WTC11 (cell line): ENCODE measurements around the gene SYCE3. TPM values are rescaled to one million over a fixed set of nuclear protein-coding genes. Genes with fewer than 3 reads are reported as not detected.

Experiments used
- ATF1 ChIP-seq: sonication (generic); formaldehyde crosslinking; IDR thresholded peaks from 2 replicates; pipeline ENCODE4 v1.8.1; 2023; ENCODE audit warnings: mild to moderate bottlenecking, moderate library complexity, missing genetic modification reagents
- CBFB ChIP-seq: sonication (generic); formaldehyde crosslinking; IDR thresholded peaks from 2 replicates; pipeline ENCODE4 v1.8.1; 2022; ENCODE audit warnings: mild to moderate bottlenecking, low read depth, missing genetic modification reagents
- ELF4 ChIP-seq: sonication (generic); formaldehyde crosslinking; IDR thresholded peaks from 2 replicates; pipeline ENCODE4 v1.8.1; 2022; ENCODE audit warnings: low read depth, mild to moderate bottlenecking, moderate library complexity, missing genetic modification reagents
- ESRRA ChIP-seq: sonication (generic); formaldehyde crosslinking; IDR thresholded peaks from 2 replicates; pipeline ENCODE4 v1.8.1; 2022; ENCODE audit warnings: mild to moderate bottlenecking, missing genetic modification reagents, borderline replicate concordance
- ETV6 ChIP-seq: sonication (generic); formaldehyde crosslinking; IDR thresholded peaks from 2 replicates; pipeline ENCODE4 v1.8.1; 2022; ENCODE audit warnings: mild to moderate bottlenecking, missing genetic modification reagents
- MXD4 ChIP-seq: fragments of 250-450 bp; sonication (Bioruptor Pico); IDR thresholded peaks from 2 replicates; pipeline ENCODE4 v1.8.0; 2021; ENCODE audit warnings: mild to moderate bottlenecking, moderate library complexity, borderline replicate concordance
- NFE2L1 ChIP-seq: sonication (generic); formaldehyde crosslinking; IDR thresholded peaks from 2 replicates; pipeline ENCODE4 v1.8.1; 2023; ENCODE audit warnings: missing genetic modification reagents
- NFYB ChIP-seq: sonication (generic); formaldehyde crosslinking; conservative IDR thresholded peaks from 2 replicates; pipeline ENCODE4 v1.8.0; 2022; ENCODE audit warnings: low read depth, missing genetic modification reagents
- NR1H2 ChIP-seq: sonication (generic); formaldehyde crosslinking; IDR thresholded peaks from 2 replicates; pipeline ENCODE4 v1.9.0; 2021; ENCODE audit warnings: mild to moderate bottlenecking, moderate library complexity, missing genetic modification reagents
- SMAD4 ChIP-seq: sonication (generic); formaldehyde crosslinking; IDR thresholded peaks from 2 replicates; pipeline ENCODE4 v1.8.0; 2022; ENCODE audit warnings: mild to moderate bottlenecking, missing genetic modification reagents
- SOX15 ChIP-seq: fragments of 250-450 bp; sonication (Bioruptor Pico); IDR thresholded peaks from 2 replicates; pipeline ENCODE4 v1.9.0; 2021; ENCODE audit warnings: mild to moderate bottlenecking
- ZNF138 ChIP-seq: sonication (generic); formaldehyde crosslinking; conservative IDR thresholded peaks from 2 replicates; pipeline ENCODE4 v1.8.1; 2022; ENCODE audit warnings: mild to moderate bottlenecking, moderate library complexity, missing genetic modification reagents
- ZNF219 ChIP-seq: sonication (generic); formaldehyde crosslinking; IDR thresholded peaks from 2 replicates; pipeline ENCODE4 v1.8.0; 2023; ENCODE audit warnings: missing genetic modification reagents, mild to moderate bottlenecking, borderline replicate concordance
- ZNF317 ChIP-seq: sonication (generic); formaldehyde crosslinking; IDR thresholded peaks from 2 replicates; pipeline ENCODE4 v1.8.1; 2023; ENCODE audit warnings: low read depth, mild to moderate bottlenecking, moderate library complexity, missing genetic modification reagents, borderline replicate concordance
- total RNA-seq: library from RNA; stranded (reverse); gene quantifications from 3 replicates; pipeline ENCODE4 v1.2.3, GENCODE V29; 2021
- TF ChIP-seq, protein P1 (sequence below): fragments of 250-450 bp; sonication (Bioruptor Pico); IDR thresholded peaks from 2 replicates; pipeline ENCODE4 v1.8.0; 2021; ENCODE audit warnings: mild to moderate bottlenecking
- TF ChIP-seq, protein P2 (sequence below): fragments of 200-600 bp; IDR thresholded peaks from 2 replicates; pipeline ENCODE4 v1.8.0; 2022; ENCODE audit warnings: antibody characterized with exemption
- TF ChIP-seq, protein P3 (sequence below): sonication (generic); formaldehyde crosslinking; IDR thresholded peaks from 2 replicates; pipeline ENCODE4 v1.8.1; 2023; ENCODE audit warnings: mild to moderate bottlenecking, missing genetic modification reagents, moderate library complexity
- TF ChIP-seq, protein P4 (sequence below): sonication (generic); formaldehyde crosslinking; IDR thresholded peaks from 2 replicates; pipeline ENCODE4 v1.8.1; 2022; ENCODE audit warnings: mild to moderate bottlenecking, missing genetic modification reagents, moderate library complexity, borderline replicate concordance
- TF ChIP-seq, protein P5 (sequence below): sonication (generic); formaldehyde crosslinking; IDR thresholded peaks from 2 replicates; pipeline ENCODE4 v1.8.1; 2023; ENCODE audit warnings: mild to moderate bottlenecking, missing genetic modification reagents, borderline replicate concordance
- TF ChIP-seq, protein P6 (sequence below): sonication (generic); formaldehyde crosslinking; conservative IDR thresholded peaks from 2 replicates; pipeline ENCODE4 v1.8.1; 2023; ENCODE audit warnings: mild to moderate bottlenecking, low read depth, missing genetic modification reagents, moderate library complexity
- TF ChIP-seq, protein P7 (sequence below): fragments of 250-450 bp; sonication (Bioruptor Pico); IDR thresholded peaks from 2 replicates; pipeline ENCODE4 v2.1.2; 2022; ENCODE audit warnings: mild to moderate bottlenecking, moderate library complexity

SYCE3 gene
- total RNA-seq, 1 experiment from 2014 or later: 0.46 TPM

DNA sequence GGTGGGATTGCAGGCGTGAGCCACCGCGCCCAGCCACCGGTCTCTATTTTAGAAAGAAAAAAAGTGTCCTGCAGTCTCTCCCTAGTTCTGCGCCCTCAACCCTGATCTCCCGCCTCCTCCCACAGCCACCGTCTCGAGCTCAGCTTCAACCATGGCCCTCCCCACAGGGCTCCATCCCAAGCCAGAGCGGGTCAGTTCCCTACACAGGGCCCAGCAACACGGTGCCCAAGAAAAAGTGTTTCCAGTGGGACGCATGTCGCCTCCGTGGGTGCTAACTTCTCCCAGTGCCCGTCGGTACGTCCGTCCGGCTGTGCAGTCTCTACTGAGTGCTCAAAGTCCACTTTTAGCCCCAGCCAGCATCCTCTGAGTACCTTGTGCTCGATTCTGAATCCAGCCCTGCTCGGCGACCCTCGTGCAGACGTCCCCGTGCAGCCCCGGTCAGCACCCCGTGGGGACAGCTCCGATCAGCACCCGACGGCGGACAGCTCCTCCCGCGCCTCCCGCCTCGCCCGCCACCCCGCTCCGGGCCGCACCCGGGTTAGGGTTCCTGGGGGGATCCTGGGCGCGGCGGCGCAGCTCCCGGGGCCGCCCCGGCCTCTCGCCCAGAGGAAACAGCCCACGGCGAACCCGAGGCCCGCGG, 37.2 kb upstream of the SYCE3 start (continued):
- TF ChIP-seq, protein P1, sequence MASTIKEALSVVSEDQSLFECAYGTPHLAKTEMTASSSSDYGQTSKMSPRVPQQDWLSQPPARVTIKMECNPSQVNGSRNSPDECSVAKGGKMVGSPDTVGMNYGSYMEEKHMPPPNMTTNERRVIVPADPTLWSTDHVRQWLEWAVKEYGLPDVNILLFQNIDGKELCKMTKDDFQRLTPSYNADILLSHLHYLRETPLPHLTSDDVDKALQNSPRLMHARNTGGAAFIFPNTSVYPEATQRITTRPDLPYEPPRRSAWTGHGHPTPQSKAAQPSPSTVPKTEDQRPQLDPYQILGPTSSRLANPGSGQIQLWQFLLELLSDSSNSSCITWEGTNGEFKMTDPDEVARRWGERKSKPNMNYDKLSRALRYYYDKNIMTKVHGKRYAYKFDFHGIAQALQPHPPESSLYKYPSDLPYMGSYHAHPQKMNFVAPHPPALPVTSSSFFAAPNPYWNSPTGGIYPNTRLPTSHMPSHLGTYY (CRISPR knock-in tag): peak; percentile 78; the same call in 1 of the 2 replicates
- TF ChIP-seq, protein P2, sequence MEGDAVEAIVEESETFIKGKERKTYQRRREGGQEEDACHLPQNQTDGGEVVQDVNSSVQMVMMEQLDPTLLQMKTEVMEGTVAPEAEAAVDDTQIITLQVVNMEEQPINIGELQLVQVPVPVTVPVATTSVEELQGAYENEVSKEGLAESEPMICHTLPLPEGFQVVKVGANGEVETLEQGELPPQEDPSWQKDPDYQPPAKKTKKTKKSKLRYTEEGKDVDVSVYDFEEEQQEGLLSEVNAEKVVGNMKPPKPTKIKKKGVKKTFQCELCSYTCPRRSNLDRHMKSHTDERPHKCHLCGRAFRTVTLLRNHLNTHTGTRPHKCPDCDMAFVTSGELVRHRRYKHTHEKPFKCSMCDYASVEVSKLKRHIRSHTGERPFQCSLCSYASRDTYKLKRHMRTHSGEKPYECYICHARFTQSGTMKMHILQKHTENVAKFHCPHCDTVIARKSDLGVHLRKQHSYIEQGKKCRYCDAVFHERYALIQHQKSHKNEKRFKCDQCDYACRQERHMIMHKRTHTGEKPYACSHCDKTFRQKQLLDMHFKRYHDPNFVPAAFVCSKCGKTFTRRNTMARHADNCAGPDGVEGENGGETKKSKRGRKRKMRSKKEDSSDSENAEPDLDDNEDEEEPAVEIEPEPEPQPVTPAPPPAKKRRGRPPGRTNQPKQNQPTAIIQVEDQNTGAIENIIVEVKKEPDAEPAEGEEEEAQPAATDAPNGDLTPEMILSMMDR: no peak
- TF ChIP-seq, protein P3, sequence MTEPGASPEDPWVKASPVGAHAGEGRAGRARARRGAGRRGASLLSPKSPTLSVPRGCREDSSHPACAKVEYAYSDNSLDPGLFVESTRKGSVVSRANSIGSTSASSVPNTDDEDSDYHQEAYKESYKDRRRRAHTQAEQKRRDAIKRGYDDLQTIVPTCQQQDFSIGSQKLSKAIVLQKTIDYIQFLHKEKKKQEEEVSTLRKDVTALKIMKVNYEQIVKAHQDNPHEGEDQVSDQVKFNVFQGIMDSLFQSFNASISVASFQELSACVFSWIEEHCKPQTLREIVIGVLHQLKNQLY (CRISPR knock-in tag): peak; percentile 96; the same call in 1 of the 2 replicates
- TF ChIP-seq, protein P4, sequence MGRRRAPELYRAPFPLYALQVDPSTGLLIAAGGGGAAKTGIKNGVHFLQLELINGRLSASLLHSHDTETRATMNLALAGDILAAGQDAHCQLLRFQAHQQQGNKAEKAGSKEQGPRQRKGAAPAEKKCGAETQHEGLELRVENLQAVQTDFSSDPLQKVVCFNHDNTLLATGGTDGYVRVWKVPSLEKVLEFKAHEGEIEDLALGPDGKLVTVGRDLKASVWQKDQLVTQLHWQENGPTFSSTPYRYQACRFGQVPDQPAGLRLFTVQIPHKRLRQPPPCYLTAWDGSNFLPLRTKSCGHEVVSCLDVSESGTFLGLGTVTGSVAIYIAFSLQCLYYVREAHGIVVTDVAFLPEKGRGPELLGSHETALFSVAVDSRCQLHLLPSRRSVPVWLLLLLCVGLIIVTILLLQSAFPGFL (CRISPR knock-in tag): peak; percentile 99
- TF ChIP-seq ZNF138 (CRISPR knock-in tag) (0 out of 2 replicates have a peak, but pooled peaks have one; percentile 35), ELF4 (CRISPR knock-in tag) (peak; percentile 99), ZNF219 (CRISPR knock-in tag) (peak; percentile 99), NFE2L1 (CRISPR knock-in tag) (peak; percentile 96), ESRRA (peak; percentile 99), NFYB (peak; percentile 71), ATF1 (CRISPR knock-in tag) (peak; percentile 88; the same call in 1 of the 2 replicates), SMAD4 (CRISPR knock-in tag) (peak; percentile 98), SOX15 (CRISPR knock-in tag) (no peak), ZNF317 (CRISPR knock-in tag) (peak; percentile 84), MXD4 (CRISPR knock-in tag) (no peak), CBFB (peak; percentile 92; the same call in 1 of the 2 replicates), ETV6 (CRISPR knock-in tag) (peak; percentile 96), NR1H2 (CRISPR knock-in tag) (peak; percentile 94)
- TF ChIP-seq, protein P5, sequence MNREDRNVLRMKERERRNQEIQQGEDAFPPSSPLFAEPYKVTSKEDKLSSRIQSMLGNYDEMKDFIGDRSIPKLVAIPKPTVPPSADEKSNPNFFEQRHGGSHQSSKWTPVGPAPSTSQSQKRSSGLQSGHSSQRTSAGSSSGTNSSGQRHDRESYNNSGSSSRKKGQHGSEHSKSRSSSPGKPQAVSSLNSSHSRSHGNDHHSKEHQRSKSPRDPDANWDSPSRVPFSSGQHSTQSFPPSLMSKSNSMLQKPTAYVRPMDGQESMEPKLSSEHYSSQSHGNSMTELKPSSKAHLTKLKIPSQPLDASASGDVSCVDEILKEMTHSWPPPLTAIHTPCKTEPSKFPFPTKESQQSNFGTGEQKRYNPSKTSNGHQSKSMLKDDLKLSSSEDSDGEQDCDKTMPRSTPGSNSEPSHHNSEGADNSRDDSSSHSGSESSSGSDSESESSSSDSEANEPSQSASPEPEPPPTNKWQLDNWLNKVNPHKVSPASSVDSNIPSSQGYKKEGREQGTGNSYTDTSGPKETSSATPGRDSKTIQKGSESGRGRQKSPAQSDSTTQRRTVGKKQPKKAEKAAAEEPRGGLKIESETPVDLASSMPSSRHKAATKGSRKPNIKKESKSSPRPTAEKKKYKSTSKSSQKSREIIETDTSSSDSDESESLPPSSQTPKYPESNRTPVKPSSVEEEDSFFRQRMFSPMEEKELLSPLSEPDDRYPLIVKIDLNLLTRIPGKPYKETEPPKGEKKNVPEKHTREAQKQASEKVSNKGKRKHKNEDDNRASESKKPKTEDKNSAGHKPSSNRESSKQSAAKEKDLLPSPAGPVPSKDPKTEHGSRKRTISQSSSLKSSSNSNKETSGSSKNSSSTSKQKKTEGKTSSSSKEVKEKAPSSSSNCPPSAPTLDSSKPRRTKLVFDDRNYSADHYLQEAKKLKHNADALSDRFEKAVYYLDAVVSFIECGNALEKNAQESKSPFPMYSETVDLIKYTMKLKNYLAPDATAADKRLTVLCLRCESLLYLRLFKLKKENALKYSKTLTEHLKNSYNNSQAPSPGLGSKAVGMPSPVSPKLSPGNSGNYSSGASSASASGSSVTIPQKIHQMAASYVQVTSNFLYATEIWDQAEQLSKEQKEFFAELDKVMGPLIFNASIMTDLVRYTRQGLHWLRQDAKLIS (CRISPR knock-in tag): no peak
- TF ChIP-seq, protein P6, sequence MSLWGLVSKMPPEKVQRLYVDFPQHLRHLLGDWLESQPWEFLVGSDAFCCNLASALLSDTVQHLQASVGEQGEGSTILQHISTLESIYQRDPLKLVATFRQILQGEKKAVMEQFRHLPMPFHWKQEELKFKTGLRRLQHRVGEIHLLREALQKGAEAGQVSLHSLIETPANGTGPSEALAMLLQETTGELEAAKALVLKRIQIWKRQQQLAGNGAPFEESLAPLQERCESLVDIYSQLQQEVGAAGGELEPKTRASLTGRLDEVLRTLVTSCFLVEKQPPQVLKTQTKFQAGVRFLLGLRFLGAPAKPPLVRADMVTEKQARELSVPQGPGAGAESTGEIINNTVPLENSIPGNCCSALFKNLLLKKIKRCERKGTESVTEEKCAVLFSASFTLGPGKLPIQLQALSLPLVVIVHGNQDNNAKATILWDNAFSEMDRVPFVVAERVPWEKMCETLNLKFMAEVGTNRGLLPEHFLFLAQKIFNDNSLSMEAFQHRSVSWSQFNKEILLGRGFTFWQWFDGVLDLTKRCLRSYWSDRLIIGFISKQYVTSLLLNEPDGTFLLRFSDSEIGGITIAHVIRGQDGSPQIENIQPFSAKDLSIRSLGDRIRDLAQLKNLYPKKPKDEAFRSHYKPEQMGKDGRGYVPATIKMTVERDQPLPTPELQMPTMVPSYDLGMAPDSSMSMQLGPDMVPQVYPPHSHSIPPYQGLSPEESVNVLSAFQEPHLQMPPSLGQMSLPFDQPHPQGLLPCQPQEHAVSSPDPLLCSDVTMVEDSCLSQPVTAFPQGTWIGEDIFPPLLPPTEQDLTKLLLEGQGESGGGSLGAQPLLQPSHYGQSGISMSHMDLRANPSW: 0 out of 2 replicates have a peak, but pooled peaks have one; percentile 60
- TF ChIP-seq, protein P7, sequence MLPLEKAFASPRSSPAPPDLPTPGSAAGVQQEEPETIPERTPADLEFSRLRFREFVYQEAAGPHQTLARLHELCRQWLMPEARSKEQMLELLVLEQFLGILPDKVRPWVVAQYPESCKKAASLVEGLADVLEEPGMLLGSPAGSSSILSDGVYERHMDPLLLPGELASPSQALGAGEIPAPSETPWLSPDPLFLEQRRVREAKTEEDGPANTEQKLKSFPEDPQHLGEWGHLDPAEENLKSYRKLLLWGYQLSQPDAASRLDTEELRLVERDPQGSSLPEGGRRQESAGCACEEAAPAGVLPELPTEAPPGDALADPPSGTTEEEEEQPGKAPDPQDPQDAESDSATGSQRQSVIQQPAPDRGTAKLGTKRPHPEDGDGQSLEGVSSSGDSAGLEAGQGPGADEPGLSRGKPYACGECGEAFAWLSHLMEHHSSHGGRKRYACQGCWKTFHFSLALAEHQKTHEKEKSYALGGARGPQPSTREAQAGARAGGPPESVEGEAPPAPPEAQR (CRISPR knock-in tag): peak; percentile 55; the same call in 1 of the 2 replicates
